NT2/D1 (cell line): ENCODE results near the gene PPM1N.

Experiments used
- DNase-seq: peaks from one replicate; pipeline ENCODE4 v3.0.0-alpha.2; 2011; ENCODE audit warnings: low read depth, low spot score
- H3K27me3 ChIP-seq: 2 replicates; pipeline ENCODE4 v1.6.0; 2011; ENCODE audit warnings: mild to moderate bottlenecking; ENCODE audit not compliant: insufficient read length, insufficient read depth
- H3K36me3 ChIP-seq: 2 replicates; pipeline ENCODE4 v1.6.1; 2011; ENCODE audit warnings: mild to moderate bottlenecking, low read length, mixed read lengths; ENCODE audit not compliant: insufficient read depth, insufficient read length
- H3K4me1 ChIP-seq: 2 replicates; pipeline ENCODE4 v1.5.1; 2011; ENCODE audit not compliant: insufficient read depth, insufficient read length
- H3K4me3 ChIP-seq: 2 replicates; pipeline ENCODE4 v1.5.1; 2011; ENCODE audit warnings: low read depth; ENCODE audit not compliant: insufficient read length
- H3K9ac ChIP-seq: 2 replicates; pipeline ENCODE4 v1.6.0; 2011; ENCODE audit warnings: low read depth; ENCODE audit not compliant: insufficient read length
- H3K9me3 ChIP-seq: 2 replicates; pipeline ENCODE4 v1.5.1; 2011; ENCODE audit warnings: mild to moderate bottlenecking, low read length; ENCODE audit not compliant: insufficient read depth
- SUZ12 ChIP-seq: IDR thresholded peaks from 2 replicates; pipeline ENCODE4 v1.6.1; 2011; ENCODE audit not compliant: insufficient read length, insufficient read depth; ENCODE audit errors: extremely low read depth
- YY1 ChIP-seq: IDR thresholded peaks from 2 replicates; pipeline ENCODE4 v1.6.1; 2011; ENCODE audit not compliant: insufficient read length, insufficient read depth
- ZNF274 ChIP-seq: IDR thresholded peaks from 2 replicates; pipeline ENCODE4 v1.6.1; 2011; ENCODE audit warnings: mild to moderate bottlenecking, low read depth, low read length

Gene PPM1N

DNA sequence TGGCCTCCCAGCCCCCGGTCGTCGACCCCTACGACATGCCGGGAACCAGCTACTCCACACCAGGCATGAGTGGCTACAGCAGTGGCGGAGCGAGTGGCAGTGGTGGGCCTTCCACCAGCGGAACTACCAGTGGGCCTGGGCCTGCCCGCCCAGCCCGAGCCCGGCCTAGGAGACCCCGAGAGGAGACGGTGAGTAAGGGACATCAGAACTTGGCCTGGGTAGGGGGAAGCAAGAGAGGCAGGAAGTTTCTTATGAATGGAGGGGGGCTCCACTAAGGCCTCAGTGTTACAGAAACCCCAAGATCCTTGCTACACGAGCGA, 27.5 kb upstream of the PPM1N start:
- TF ChIP-seq ZNF274 (no peak), SUZ12 (no peak), YY1 (no peak)
- Histone ChIP-seq H3K4me3 (no peak overlapping the region), H3K36me3 (no peaks in the 10 kb centered on the region), H3K4me1 (peaks cover 10% of the 10 kb centered on the region), H3K9me3 (no peaks in the 10 kb centered on the region), H3K9ac (no peak overlapping the region), H3K27me3 (no peaks in the 10 kb centered on the region)
- no peak for DNase-seq

- DNase-seq, result no peak
- H3K9ac ChIP-seq, result no peak overlapping the region
Measured at GRCh38 chr19:45471111-45471930, 26.9 kb upstream of the PPM1N start.

DNA sequence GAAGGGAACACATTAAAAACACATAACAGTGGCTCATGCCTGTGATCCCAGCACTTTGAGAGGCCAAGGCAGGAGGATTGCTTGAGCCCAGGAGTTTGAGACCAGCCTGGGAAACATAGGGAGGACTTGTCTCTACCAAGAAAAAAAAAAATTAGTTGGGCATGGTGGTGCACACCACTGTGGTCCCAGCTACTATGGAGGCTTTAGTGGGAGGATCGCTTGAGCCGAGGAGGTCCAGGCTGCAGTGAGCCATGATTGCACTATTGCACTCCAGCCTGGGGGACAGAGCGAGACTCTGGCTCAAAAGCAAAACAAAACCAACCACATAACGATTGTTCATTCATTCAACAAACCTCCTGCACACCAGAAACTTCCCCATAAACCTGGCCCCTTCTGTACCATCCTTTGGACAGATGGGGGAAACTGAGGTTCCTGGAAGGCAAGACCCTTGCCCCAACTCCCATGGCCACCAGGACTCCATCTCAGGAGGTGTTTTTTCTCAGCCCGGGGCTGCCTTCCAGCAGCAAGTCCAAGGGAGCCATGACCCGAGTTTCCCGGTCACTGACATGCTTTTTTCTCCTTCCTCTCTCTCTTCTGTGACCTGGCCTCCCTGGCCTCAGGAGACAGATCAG, 26.2 kb upstream of the PPM1N start:
- H3K9me3 ChIP-seq, result no peaks in the 10 kb centered on the region
- H3K9ac ChIP-seq, result no peak overlapping the region
- H3K4me3 ChIP-seq, result no peak overlapping the region
- DNase-seq, result no peak
- no peaks in the 10 kb centered on the region for H3K27me3 ChIP-seq
- no peak for TF ChIP-seq YY1
- TF ChIP-seq SUZ12, result no peak
- no peak for TF ChIP-seq ZNF274
- H3K4me1 ChIP-seq, result peaks cover 10% of the 10 kb centered on the region
- H3K36me3 ChIP-seq, result no peaks in the 10 kb centered on the region

More at GRCh38 chr19:45471111-45471930, 26.9 kb upstream of the PPM1N start:
- H3K4me1 ChIP-seq, result peaks cover 10% of the 10 kb centered on the region
- no peak for TF ChIP-seq SUZ12
- no peak for TF ChIP-seq ZNF274
- no peak for TF ChIP-seq YY1
- no peaks in the 10 kb centered on the region for H3K36me3 ChIP-seq
- no peaks in the 10 kb centered on the region for H3K27me3 ChIP-seq
- H3K9me3 ChIP-seq, result no peaks in the 10 kb centered on the region
- H3K4me3 ChIP-seq, result no peak overlapping the region

DNA sequence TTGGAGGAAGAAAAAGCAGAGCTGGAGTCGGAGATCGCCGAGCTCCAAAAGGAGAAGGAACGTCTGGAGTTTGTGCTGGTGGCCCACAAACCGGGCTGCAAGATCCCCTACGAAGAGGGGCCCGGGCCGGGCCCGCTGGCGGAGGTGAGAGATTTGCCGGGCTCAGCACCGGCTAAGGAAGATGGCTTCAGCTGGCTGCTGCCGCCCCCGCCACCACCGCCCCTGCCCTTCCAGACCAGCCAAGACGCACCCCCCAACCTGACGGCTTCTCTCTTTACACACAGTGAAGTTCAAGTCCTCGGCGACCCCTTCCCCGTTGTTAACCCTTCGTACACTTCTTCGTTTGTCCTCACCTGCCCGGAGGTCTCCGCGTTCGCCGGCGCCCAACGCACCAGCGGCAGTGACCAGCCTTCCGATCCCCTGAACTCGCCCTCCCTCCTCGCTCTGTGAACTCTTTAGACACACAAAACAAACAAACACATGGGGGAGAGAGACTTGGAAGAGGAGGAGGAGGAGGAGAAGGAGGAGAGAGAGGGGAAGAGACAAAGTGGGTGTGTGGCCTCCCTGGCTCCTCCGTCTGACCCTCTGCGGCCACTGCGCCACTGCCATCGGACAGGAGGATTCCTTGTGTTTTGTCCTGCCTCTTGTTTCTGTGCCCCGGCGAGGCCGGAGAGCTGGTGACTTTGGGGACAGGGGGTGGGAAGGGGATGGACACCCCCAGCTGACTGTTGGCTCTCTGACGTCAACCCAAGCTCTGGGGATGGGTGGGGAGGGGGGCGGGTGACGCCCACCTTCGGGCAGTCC, 25.5 kb upstream of the PPM1N start:
- Histone ChIP-seq H3K36me3 (no peaks in the 10 kb centered on the region), H3K9ac (no peak overlapping the region), H3K4me1 (peaks cover 10% of the 10 kb centered on the region), H3K27me3 (no peaks in the 10 kb centered on the region), H3K9me3 (no peaks in the 10 kb centered on the region), H3K4me3 (no peak overlapping the region)
- DNase-seq, result no peak
- no peak for TF ChIP-seq YY1
- TF ChIP-seq SUZ12, result no peak
- no peak for TF ChIP-seq ZNF274

DNA sequence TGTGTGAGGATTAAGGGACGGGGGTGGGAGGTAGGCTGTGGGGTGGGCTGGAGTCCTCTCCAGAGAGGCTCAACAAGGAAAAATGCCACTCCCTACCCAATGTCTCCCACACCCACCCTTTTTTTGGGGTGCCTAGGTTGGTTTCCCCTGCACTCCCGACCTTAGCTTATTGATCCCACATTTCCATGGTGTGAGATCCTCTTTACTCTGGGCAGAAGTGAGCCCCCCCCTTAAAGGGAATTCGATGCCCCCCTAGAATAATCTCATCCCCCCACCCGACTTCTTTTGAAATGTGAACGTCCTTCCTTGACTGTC, 24.9 kb upstream of the PPM1N start:
- Histone ChIP-seq H3K27me3 (no peaks in the 10 kb centered on the region), H3K9me3 (no peaks in the 10 kb centered on the region), H3K9ac (no peak overlapping the region), H3K4me1 (peaks cover 10% of the 10 kb centered on the region), H3K4me3 (no peak overlapping the region), H3K36me3 (no peaks in the 10 kb centered on the region)
- TF ChIP-seq YY1 (no peak), SUZ12 (no peak), ZNF274 (no peak)
- DNase-seq, result no peak

- Histone ChIP-seq H3K9ac (peak overlapping the region; percentile 46), H3K4me1 (peaks cover 10% of the 10 kb centered on the region), H3K4me3 (no peak overlapping the region), H3K9me3 (no peaks in the 10 kb centered on the region), H3K27me3 (no peaks in the 10 kb centered on the region), H3K36me3 (no peaks in the 10 kb centered on the region)
- DNase-seq, result no peak
- no peak for TF ChIP-seq SUZ12
- no peak for TF ChIP-seq YY1
- no peak for TF ChIP-seq ZNF274
Measured at GRCh38 chr19:45473682-45474605, 24.3 kb upstream of the PPM1N start.
